GM18909 (cell line): ENCODE results near the gene FLT3.
"Not testable (repeated sequence)": the region's sequence is repeated elsewhere in the genome, so short reads cannot be mapped to it uniquely, and the experiment has no call there.

ENCODE experiments used
- ATAC-seq: cut with Tn5 transposase; IDR thresholded peaks from one replicate; pipeline ENCODE4 v1.9.1; 2021; ENCODE audit warnings: mild to moderate bottlenecking; ENCODE audit not compliant: unreplicated experiment, poor library complexity

Gene FLT3

DNA sequence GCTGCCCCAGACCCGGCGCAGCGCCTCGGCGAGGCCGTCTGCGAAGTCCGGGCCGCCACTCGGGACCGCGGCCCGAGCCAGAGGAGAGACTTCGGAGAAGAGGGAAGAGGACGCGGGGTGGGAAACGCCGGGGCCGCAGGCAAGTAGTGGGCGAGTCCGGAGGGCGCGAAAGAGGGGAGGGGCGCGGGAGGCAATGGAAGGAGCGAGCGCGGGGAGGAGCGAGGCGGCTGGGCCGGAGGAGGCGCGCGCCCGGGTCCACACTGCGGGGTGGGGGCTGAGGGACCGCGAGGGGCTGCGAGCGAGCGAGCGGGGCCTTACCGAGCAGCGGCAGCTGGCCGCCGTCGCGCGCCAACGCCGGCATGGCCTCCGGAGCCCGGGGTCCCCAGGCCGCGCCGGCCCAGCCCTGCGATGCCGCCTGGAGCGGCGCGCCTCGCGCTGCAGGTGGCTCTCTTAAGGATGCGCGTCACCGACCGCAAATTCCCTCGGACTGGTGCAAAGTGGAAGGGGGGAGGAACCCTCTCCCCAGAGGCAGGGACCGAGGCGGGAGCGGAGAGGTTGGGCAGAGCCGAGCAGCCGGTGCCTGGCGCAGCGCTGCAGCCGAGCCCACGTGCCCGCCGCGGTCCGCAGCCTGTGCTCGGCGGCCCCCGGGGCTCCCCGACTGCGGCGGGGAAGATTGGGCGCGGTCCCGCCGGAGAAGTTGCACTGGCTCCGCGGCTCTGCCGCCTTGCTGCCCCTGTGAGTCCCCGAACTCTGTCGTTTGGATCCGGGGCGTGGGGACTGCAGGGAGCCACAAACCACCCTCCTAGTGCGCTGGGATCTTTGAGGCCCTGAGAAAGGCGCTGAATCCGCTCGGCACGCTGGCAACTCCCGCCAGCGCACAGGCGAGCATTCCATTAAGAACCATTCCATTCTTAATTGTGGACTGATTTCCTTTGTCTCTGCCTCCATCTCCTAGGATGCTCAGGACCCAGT, at the start of gene FLT3:
Gene FLT3, minus strand, starts transcription at position 427 of the 972 bp plus-strand sequence. Its CDS starts 66 bp downstream, at position 361.
- peak; percentile 52 for ATAC-seq

DNA sequence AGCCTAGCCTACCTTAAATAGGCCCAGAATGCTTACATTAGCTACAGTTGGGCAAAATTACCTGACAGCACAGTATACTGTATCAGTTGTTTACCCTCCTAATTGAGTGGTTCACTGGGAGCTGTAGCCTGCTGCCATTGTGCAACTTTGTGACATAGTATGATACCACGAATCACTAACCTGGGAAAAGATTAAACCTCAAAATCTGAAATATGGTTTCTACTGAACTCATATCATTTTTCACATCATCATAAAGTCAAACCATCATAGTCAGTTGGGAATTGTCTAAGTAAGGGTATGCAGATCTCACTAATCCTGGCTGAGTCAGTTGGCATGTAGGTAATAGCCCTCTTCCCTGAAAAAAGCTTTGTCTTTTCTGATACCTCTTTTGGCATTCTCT, 47.1 kb upstream of the FLT3 start:
- no peak for ATAC-seq

DNA sequence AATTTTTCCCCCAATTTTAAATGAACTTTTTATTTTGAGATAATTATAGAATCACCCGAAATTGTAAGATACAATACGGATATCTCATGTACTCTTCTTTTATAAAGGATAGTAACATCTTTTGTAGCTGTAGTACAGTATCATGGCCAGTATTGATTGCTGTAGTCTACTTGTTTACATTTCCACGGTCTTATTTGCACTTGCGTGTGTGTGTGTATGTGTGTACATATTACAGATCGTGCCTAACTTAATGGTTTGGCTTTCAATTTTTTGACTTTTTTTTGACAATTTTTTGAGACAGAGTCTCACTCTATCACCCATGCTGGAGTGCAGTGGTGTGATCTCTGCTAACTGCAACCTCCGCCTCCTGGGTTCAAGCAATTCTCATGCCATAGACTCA, 44.7 kb upstream of the FLT3 start:
- ATAC-seq = no peak

DNA sequence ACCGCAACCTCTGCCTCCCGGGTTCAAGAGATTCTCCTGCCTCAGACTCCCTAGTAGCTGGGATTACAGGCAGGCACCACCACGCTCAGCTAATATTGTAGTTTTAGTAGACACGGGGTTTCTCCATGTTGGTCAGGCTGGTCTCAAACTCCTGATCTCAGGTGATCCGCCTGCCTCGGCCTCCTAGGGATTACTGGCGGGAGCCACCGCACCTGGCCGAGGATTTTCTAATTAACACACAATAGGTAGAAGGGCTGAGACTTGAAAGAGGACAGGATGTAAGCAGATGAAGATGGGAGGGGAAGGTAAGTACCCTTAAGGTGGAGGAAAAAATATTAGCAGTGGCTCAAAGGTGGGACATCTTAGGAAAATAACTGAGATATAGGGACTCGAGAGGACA, 41.2 kb upstream of the FLT3 start:
- ATAC-seq = not testable (repeated sequence)

DNA sequence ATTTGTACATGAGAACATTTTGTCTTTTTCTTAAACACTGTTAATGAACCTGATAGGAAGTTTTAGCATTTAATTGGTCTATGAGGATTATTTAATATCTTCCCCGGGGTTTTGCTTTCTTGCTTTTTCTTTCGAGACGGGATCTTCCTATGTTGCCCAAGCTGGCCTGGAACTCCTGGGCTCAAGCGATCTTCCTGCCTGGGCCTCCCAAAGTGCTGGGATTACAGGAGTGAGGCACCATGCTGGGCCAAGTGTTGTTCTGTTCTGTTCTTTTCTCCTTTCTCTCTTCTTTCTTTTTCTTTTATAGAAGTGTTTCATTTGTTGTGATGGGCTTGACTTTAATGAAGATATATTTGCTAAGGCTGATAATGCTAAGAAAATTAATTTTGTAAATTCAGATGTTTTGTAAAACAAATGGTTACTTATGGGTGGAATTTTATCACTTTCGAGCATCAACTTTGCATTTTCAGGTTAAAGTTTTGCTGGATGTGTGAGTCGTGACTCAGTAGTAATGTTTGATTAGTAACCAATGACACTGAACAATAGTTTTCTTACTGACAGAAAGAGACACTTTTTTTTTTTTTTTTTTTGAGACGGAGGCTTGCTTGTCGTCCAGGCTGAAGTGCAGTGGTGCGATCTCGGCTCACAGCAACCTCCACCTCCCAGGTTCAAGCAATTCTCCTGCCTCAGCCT, 40.2 kb upstream of the FLT3 start:
- ATAC-seq = no peak

DNA sequence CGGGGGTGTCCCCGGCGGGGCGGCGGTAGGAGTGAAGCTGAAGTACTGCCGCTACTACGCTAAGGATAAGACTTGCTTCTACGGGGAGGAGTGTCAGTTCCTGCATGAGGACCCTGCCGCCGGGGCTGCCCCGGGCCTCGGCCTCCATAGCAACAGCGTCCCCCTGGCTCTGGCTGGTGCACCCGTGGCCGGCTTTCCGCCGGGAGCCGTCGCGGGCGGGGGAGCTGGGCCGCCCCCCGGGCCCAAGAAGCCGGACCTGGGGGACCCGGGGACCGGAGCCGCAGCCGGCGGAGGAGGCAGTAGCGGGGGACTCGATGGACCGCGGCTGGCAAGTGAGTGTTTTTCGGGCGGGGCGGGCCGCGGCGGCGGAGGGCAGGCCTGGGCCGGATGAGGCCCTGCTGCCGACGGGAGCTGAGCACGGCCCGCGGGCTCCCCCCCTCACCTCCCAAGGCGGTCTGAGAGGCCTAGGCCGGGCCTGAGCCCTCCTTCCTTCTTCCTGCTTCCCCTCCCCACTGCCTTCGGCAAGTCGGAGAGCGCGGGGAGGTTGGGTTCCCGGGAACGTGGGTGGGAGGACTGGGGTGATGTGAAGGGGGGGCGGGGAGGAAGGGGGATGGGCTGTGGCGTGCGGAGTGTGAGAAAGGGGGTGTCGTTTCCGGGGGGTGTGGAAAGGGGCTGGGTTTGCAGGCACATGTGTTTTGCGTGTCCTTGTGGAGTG, 38.5 kb upstream of the FLT3 start:
- ATAC-seq = peak; percentile 50

DNA sequence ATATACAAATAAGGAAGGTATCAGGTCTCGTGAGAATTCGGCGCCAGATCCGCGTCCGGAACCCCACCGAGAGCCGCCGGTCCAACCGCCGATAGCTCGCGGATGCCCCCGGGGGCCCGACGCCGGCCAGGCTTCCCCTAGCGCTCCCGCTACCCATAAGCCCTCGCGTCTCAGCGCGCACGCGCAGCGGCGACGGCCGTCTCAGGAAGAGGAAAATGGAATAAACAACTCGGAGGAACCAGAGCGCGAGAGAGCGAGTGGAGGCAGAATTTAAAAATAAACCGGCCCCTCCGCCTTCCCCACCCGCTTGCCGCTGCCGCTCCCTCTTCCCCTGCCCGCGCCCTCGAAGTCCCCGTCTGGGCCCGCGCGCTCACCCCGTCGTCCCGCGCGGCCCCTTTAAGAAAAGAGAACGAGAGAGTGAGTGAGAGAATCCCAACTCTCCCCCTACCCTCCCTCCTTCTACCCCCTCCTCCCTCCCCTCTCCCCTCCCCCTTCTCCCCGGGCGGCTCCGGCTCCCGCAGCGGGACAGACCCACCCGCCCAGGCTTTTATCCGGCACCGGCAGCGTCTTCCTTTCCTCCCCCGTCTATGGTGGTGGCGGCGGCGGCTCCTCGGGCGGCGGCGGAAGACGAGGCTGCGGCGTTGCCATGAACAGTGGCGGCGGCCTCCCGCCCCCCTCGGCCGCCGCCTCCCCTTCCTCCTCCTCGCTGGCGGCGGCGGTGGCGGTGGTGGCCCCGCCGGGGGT, 37.8 kb upstream of the FLT3 start, which contains the start of gene PAN3:
Gene PAN3, plus strand, starts transcription at position 534 of the 744 bp plus-strand sequence. Its CDS starts 113 bp downstream, at position 647.
- ATAC-seq = peak; percentile 62

DNA sequence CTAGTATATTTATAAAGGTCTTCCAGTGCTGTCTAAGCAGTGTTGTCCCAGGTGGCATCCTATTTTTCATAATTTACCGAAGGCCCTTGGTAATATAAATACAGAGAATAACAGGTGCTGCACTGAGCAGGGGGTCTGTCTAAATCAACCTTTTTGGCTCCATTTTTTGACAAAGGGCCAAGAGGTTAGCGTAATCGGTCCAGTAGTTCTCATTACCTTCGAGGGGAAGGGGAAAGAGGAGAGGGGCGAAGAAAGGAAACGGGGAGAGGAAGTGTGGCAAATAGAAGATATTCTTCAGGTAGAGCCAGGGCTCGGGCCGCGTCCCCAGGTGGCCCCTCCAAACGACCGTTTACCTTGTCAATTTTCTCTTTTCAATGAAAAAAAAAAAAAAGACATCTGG, 37.2 kb upstream of the FLT3 start:
- peak; percentile 4 for ATAC-seq

DNA sequence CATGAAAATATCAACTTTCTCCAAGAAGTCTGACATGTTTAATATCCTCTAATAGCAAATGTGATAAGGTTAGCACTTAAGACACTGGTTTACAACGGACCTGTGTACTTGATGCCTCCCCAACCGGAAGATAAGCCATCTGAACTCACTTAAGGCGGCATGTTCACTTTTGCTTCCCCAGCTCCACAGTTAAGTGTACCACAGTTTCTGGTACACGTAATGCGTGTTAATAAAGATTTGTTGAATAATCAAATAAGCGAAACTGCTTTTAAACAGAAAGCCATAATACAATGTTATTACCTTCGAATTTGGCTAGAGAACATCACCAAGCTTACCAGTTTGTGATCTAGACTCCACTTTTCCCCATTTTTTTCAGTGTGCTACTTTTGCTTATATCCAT, 36.5 kb upstream of the FLT3 start:
- ATAC-seq = no peak

DNA sequence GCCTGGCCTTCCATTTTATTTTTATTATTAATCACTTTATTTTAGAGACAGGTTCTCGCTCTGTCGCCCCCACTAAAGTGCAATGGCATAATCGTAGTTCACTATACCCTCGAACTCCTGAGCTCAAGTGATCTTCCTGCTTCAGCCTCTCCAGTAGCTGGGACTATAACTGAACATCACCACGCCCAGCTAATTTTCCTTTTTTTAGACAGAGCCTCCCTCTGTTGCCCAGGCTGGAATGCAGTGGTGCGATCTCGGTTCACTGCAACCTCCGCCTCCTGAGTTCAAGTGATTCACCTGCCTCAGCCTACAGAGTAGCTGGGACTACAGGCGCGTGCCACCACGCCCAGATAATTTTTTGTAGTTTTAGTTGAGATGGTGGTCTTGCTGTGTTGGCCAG, 31.3 kb upstream of the FLT3 start:
- no peak for ATAC-seq

DNA sequence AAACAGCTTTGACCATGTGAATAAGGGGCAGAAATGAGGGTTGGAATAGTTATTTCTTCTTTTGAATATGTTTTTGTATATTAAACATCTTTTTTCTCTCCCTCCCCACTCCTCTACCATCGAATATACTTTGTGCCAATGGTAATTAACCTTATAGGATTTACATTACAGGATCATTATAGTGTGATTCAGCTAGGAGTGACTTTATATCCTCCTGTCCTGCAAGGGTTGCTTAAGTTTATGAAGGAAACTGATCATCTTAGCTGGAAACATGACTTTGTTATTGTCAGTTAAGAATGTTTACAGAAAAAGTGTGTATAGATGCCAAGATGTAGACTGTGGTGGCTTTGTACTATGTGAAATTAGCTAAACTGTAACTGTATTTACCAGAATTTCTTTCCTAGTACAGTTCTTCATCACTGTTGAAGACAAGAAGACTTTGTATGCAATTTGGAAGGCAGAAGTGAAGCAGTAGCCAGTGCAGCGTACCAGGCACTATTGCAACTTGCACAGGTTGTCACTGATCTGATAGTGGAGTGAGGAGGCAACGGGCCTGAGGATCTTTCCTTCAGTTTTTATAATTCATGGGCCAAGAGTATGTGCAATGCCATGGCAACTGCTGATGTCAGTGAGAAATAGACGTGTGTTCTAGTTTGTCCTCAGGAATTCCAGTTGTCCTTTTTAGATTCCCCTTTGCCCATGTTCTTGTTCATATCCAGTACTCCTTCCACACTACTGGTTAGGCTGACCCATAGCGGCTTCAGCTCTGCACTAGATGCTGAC, 29.7 kb upstream of the FLT3 start:
- ATAC-seq = no peak

DNA sequence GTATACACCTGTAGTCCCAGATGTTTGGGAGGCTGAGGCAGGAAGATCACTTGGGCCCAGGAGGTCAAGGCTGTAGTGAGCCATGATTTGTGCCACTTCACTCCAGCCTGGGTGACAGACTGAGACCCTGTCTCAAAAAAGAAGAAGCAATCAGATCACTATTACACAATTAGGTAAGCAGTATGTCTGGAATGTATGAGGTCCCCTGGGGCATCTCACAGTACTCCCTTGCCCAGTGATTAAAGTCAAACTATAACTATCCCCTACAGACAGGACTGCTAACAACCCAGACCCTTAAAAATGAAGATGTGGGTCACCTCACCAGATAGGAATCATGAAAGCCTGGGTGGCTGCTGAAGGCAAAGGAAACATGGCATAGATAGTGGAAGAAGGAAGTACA, 28.6 kb upstream of the FLT3 start:
- ATAC-seq = no peak

DNA sequence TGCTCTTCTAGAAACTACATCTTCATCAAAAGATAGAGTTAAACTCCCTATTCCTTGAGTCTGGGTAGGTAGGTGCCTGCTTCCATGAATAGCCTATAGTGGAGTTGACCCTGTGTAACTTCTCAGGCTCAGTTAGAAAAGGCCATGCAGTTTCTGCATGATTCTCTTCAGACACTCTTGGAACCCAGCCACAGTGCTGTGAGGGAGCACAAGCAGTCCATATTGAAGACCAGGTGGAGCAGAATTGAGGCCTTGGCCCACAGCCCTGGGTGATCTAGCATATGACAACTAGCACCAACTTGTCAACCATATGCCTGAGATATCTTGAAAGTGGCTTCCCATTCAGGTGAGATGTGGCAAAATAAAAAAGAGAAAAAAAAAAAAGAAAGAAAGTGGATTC, 27.7 kb upstream of the FLT3 start:
- ATAC-seq = no peak

DNA sequence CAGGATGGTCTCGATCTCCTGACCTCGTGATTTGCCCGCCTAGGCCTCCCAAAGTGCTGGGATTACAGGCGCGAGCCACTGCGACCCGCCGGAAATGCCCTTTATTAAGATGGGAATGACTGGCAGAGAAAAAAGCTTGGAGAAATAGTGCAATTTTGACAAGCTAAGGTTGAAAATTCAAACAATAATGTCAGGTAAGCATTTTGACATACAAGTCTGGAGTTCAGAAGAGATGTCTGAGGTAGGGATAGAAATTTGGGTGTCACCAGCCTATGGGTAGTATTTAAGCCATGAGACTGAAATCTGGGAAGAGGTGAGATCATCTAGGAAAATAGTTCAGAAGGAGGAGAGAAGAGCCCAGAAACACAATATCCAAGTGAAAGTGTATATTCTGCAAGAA, 20.8 kb upstream of the FLT3 start:
- no peak for ATAC-seq

DNA sequence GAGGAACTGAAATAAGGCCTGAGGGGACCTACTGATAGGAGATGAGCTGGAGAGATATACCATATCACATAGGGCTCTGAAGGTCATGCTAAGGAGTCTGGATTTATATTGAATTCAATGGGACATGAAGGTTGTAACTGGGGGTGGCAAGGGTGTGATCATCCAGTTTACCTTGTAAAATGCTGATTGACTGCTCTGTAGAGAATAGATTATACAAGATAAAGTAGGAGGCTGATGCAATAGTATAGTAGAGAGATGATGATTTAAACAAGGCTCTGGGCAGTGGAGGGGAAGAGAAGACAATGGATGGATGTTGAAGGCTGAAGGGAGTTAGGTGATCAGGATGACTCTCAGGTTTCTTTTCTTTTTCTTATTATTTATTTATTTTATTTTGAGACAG, 19.9 kb upstream of the FLT3 start:
- no peak for ATAC-seq

DNA sequence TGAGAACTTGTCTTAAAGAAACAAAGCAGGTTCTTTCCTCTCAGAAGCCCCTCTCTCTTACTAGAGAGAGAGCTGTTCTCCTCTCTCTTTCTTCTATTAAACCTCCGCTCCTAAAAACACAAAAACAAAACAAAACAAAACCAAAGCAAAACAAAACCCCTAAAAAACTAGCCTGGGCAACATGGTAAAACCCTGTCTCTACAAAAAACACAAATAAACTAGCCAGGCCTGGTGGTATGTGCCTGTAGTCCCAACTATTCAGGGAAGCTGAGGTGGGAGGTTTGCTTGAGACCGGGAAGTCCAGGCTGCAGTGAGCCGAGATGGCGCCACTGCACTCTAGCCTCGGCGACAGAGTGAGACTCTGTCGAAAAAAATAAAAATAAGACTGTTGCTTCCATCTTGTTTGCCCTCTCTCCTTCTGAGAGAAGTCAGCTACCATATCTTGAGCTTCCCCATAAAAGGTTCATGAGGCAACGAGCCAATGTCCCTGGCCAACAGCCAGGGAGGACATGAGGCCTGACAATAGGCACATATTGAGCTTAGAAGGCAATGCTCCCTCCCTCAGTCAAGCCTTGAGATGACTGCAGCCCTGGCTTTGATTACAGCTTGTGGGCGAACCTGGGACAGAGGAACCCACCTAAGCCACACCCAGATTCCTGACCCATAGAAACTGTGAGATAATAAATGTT, 17.5 kb upstream of the FLT3 start:
- no peak for ATAC-seq

DNA sequence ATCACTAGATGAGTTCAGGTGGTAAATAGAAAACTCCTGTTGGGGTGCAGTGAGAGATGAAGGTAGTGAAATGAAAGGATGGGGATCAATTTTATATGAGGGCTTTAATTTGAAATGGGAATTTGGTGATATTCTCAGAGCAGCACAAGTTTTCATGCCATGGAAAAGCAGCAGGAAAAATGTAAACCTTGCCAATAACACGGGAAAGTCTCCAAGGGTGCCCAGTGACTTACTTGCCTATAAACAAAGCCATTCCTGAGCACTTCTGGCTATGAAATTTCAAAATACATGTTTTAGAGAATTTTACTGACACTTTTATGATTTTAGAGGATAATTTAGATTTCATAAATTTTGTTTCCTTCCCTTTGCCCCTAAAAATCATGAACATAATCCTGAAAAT, 16.4 kb upstream of the FLT3 start:
- ATAC-seq = no peak

DNA sequence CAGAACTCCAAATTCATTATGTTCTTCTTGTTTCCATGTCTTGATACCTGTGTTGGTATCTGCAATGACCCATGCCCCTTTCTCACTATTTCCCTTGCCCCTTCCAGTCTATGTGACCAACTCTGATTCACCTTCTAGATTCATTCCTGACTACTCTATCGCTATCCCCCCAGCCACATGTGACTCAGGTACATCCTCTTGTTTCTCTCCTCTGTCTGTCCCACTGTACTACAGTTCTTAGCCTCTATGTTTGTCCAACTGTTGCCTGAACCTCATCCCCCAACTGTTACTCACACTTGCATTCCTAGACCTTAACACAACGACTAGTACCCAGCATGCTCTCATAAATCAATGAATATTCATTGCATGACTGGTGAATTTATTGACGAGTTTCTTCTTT, 10.0 kb upstream of the FLT3 start:
- ATAC-seq = no peak

DNA sequence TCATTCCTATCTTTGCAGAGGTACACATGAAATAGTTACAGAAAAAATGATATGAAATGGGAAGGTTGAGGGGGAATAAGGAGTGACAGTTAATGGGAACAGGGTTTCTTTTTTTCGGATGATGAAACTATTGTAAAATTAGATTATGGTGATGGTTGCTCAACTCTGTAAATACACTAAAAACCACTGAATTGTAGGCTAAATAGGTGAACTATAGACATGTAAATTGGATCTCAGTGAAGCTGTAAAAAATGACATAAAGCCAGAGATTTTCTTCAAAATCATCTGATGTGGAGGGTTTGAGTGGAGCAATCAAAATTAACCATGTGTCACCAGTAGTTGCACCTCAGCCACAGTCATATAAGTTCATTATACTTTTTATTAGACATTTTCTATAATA, 6.6 kb upstream of the FLT3 start:
- ATAC-seq = no peak
